H1 (cell line): ENCODE results near the gene PLA2G4D. TPM values are rescaled to one million over a fixed set of nuclear protein-coding genes. Genes with fewer than 3 reads are reported as not detected.

ENCODE experiments used
- ATF3 ChIP-seq: IDR thresholded peaks from 2 replicates; pipeline ENCODE4 v1.6.1; 2011; ENCODE audit warnings: low read depth, mild to moderate bottlenecking, low read length; ENCODE audit not compliant: insufficient read depth
- BRCA1 ChIP-seq: IDR thresholded peaks from 2 replicates; pipeline ENCODE4 v1.6.1; 2012; ENCODE audit warnings: low read depth, low read length, improper control_type of control experiment
- CBX5 ChIP-seq: fragments of 300-800, 300-1000 bp; sonication (generic); IDR thresholded peaks from 2 replicates; pipeline ENCODE4 v1.7.1; 2016; ENCODE audit warnings: antibody characterized with exemption, low read length, low read depth
- CEBPB ChIP-seq: IDR thresholded peaks from 2 replicates; pipeline ENCODE4 v1.6.1; 2012; ENCODE audit warnings: low read depth, low read length
- CREB1 ChIP-seq: IDR thresholded peaks from 2 replicates; pipeline ENCODE4 v1.6.1; 2012; ENCODE audit warnings: inconsistent platforms
- CTBP2 ChIP-seq: IDR thresholded peaks from 2 replicates; pipeline ENCODE4 v1.7.0; 2011; ENCODE audit warnings: borderline replicate concordance, mild to moderate bottlenecking, moderate library complexity, mixed read lengths, low read length; ENCODE audit not compliant: insufficient read depth, insufficient read length
- EP300 ChIP-seq, 2 experiments: IDR thresholded peaks; 1 replicate in 1 of 2; 2 replicates in 1 of 2; pipeline ENCODE4 v1.6.1; 2011 to 2012; ENCODE audit warnings: low read depth in 2 of 2, low read length in 2 of 2, mild to moderate bottlenecking in 2 of 2, borderline replicate concordance in 1 of 2, inconsistent platforms in 1 of 2, moderate library complexity in 1 of 2
- EZH2 ChIP-seq: fragments of 200-600 bp; sonication (generic); IDR thresholded peaks from 2 replicates; pipeline ENCODE4 v1.7.1; 2012; ENCODE audit warnings: low read depth, mild to moderate bottlenecking, moderate library complexity, low read length, inconsistent platforms; ENCODE audit not compliant: severe bottlenecking
- FOSL1 ChIP-seq: IDR thresholded peaks from 2 replicates; pipeline ENCODE4 v1.6.1; 2011; ENCODE audit warnings: mild to moderate bottlenecking, low read depth, low read length, moderate library complexity; ENCODE audit not compliant: insufficient read depth
- HDAC6 ChIP-seq: IDR thresholded peaks from one replicate; pipeline ENCODE4 v1.7.1; 2012; ENCODE audit warnings: low read depth, mild to moderate bottlenecking, inconsistent platforms, low read length, moderate library complexity
- JUN ChIP-seq: IDR thresholded peaks from 2 replicates; pipeline ENCODE4 v1.6.1; 2011; ENCODE audit warnings: low read depth, mild to moderate bottlenecking, improper control_type of control experiment, low read length
- KDM4A ChIP-seq: IDR thresholded peaks from one replicate; pipeline ENCODE4 v1.7.1; 2012; ENCODE audit warnings: low read depth, mild to moderate bottlenecking, moderate library complexity, low read length, inconsistent platforms; ENCODE audit not compliant: severe bottlenecking
- MAFK ChIP-seq: IDR thresholded peaks from 2 replicates; pipeline ENCODE4 v1.6.1; 2012; ENCODE audit warnings: low read depth, mild to moderate bottlenecking, improper control_type of control experiment, low read length
- NANOG ChIP-seq: IDR thresholded peaks from 2 replicates; pipeline ENCODE4 v1.6.1; 2011; ENCODE audit warnings: low read length, low read depth, mild to moderate bottlenecking, inconsistent platforms; ENCODE audit not compliant: insufficient read depth, poor library complexity, severe bottlenecking
- RXRA ChIP-seq: IDR thresholded peaks from 2 replicates; pipeline ENCODE4 v1.6.1; 2011; ENCODE audit warnings: low read depth, mild to moderate bottlenecking, low read length, moderate library complexity; ENCODE audit not compliant: insufficient read depth
- SIRT6 ChIP-seq: IDR thresholded peaks from one replicate; pipeline ENCODE4 v1.7.1; 2012; ENCODE audit warnings: low read length, inconsistent platforms
- SIX5 ChIP-seq: IDR thresholded peaks from 2 replicates; pipeline ENCODE4 v1.6.1; 2011; ENCODE audit warnings: mild to moderate bottlenecking, low read depth, low read length
- SP1 ChIP-seq: IDR thresholded peaks from 2 replicates; pipeline ENCODE4 v1.6.1; 2011; ENCODE audit warnings: low read depth, low read length
- SP2 ChIP-seq: IDR thresholded peaks from 2 replicates; pipeline ENCODE4 v1.6.1; 2012; ENCODE audit warnings: mild to moderate bottlenecking, low read length, inconsistent platforms
- SP4 ChIP-seq: IDR thresholded peaks from 2 replicates; pipeline ENCODE4 v1.6.1; 2012; ENCODE audit warnings: low read length, inconsistent platforms
- SUZ12 ChIP-seq: fragments of 200-600 bp; sonication (generic); IDR thresholded peaks from 2 replicates; pipeline ENCODE4 v1.6.1; 2012; ENCODE audit warnings: mild to moderate bottlenecking, inconsistent platforms, low read length, moderate library complexity, mixed read lengths
- TAF1 ChIP-seq: IDR thresholded peaks from 2 replicates; pipeline ENCODE4 v1.6.1; 2011; ENCODE audit warnings: mild to moderate bottlenecking, low read depth, low read length
- TAF7 ChIP-seq: optimal IDR thresholded peaks from 2 replicates; pipeline ENCODE3; 2011; ENCODE audit warnings: low read depth, mild to moderate bottlenecking, inconsistent platforms, low read length, moderate library complexity, borderline replicate concordance
- TBP ChIP-seq: IDR thresholded peaks from 2 replicates; pipeline ENCODE4 v1.6.1; 2011; ENCODE audit warnings: low read depth, low read length, improper control_type of control experiment
- TEAD4 ChIP-seq: IDR thresholded peaks from 2 replicates; pipeline ENCODE4 v1.6.1; 2012; ENCODE audit warnings: low read depth, low read length, inconsistent platforms, mixed read lengths
- polyA plus RNA-seq, 7 experiments: library from polyadenylated mRNA; depleted of rRNA in 3 of 7; stranded (reverse) in 5 of 7; unstranded in 2 of 7; fragments of >200 nt in 5 of 7; fragments of 200-250 nt in 2 of 7; gene quantifications; 1 replicate in 5 of 7; 2 replicates in 1 of 7; 4 replicates in 1 of 7; pipeline versions ENCODE4 v1.2.1 to v1.2.3, GENCODE V29; 2011 to 2013; ENCODE audit warnings: missing spikeins in 2 of 7, mixed read lengths in 2 of 7
- total RNA-seq: library from RNA; stranded (reverse); fragmentation: NEBNext Ultra II Directional; extraction: Animal tissue kit (Norgen Biotek cat#: 25700); gene quantifications from 2 replicates; pipeline ENCODE4 v1.2.1, GENCODE V29; 2021

The PLA2G4D gene
- total and polyA plus RNA-seq, 2 of the 8 experiments (the other 6 are each of a cell fraction or from before 2014, with no cell fraction given) = 0.07 to 0.18 TPM

- TF ChIP-seq SP4 (no peak), TBP (peak; percentile 81), SIX5 (no peak), MAFK (no peak), CEBPB (peak; percentile 71), CTBP2 (peak; percentile 83), SP1 (0 out of 2 replicates have a peak, but pooled peaks have one; percentile 9), TAF7 (peak; percentile 68), ATF3 (no peak), JUN (no peak), NANOG (no peak), RXRA (no peak), CBX5 (no peak), TAF1 (no peak), EZH2 (no peak), EP300 (IDR thresholded peaks at IDR 0.05; ENCODE audit: borderline replicate concordance in 1 of 2, low read depth in 2 of 2, low read length in 2 of 2) (peak in 1 of 2 experiments; percentile 37; a peak in 1 of 3 replicates), HDAC6 (no peak), SIRT6 (no peak), CREB1 (peak; percentile 92), SUZ12 (no peak), SP2 (no peak), KDM4A (peak; percentile 61), BRCA1 (no peak), FOSL1 (no peak), TEAD4 (no peak)
These were observed 37.2 kb downstream of the PLA2G4D start (continued) for GRCh38 chr15:42056934-42057798.
